UCSD-AML1 (cell line): ENCODE measurements around the gene CC2D1B.

ENCODE experiments used
- DNase-seq: peaks from one replicate; lab custom pipeline; 2025; ENCODE audit not compliant: unreplicated experiment; lab: John Stamatoyannopoulos, UW

Gene CC2D1B

DNA sequence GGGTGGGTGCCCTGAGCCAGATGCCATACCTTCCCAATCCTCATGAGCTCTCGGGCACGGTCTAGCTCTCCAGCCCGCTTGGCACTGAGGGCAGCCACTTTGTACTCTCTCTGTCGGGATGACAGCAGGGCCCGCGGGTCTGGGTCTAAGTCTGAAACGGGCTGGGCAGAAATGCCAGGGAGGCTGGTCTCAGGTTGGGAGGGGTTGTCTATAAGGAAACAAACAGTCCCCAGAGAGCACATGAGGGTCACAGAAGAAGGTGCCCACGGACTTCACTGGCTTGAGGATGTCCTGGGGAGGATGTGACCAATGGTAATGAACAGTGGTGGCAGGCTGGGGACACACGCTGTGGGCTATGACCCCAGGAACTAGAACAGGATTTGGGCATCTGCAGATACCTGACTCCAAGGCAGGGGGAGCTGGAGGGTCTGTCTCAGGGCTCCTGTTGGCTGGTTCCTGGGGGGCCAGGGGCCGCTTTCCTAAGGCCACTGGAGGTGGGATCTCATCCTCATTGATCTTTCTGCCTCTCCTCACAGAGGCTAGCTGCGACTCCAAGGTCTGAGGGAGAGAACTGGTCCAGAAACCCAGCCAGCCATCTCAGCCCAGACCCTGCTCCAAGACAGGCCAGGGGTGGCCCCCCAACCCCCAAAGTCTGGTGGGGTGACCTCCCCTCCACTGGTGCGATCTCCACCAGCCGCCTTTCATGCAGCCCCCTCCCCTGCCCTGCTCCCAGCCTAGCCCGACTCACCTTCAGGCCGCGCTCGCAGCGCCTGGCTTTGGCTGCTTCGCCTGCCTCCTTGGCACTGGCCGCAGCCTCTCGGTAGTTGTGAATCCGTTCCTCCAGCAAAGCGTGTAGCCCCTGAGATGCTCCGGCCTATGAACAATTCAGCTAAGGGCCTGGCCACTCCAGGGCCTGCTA lies 6.1 kb downstream of the CC2D1B start:
- no peak for DNase-seq

DNA sequence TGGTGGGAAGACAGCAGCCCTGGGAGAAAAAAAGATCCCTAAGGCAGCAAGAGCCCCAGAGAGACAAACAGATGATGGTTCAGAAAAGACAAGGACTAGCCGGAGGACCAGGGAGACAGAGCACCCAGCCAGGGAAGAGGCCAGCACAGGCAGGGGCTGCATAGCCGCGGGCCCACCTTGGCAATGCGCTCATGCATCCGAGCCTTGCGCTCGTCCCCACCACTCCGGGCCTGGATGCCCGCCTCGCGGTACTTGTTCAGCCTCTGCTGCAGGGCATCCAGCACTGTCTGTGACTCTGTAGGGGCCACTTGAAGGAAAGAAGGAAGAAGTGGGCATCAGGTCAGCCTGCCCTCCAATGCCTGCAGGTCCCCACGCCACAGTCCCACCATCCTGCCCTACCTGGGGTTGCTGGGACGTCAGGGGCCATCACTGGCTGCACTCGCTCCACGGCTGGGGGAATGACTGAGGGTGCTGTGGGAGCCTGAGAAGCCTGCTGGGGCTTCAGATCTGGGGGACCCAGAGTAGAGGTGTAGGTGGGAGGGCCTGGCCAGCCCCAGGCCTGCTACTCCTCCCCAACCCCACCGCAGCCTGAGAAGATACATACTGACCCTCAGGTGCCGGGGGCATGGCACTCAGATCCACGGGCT lies 7.0 kb downstream of the CC2D1B start:
- DNase-seq, result no peak

DNA sequence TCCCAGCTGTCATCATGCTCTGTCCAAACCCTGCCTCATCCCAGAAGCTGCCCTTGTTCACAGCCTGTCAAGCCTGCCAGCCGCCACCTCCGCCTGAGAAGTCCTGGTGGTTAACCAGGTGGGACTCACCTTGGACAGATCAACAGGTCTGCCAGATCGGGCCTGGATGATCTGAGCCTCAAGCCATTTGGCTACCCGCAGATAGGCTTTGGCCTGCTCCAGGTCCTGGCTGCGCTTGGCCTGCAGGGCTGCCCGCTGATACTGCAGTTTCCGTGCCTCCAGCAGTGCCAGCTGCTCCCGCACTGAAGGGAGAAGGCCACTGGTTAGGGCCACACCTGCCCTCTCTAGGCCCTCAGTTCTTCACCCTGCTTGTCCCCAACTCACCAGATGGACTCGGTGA lies 8.6 kb downstream of the CC2D1B start:
- no peak for DNase-seq

DNA sequence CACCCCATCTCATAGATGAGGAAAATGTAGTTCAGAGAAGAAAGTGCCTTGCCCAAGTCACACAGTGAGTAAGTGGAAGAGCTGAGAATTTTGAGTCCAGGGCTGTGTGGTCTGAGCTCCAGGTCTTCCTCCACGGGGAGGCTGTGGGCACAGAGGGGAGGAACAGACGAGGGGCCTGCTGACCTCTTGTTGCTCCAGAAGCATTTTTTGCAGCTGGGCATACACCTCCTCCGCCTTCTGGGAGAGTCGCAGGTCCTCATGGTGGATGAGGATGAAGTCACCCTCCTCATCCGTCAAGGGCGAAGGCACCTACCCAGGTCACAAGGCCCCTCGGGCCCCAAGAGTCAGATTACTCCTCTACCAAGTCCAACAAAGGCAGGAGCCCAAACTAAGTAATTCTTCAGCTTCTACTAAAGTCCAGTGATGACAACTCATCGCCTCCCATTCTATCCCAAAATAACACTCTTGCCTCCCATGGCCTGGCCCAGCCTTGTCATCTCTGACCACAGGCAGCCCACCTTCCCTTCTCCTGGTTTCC lies 9.1 kb downstream of the CC2D1B start:
- DNase-seq, result no peak

DNA sequence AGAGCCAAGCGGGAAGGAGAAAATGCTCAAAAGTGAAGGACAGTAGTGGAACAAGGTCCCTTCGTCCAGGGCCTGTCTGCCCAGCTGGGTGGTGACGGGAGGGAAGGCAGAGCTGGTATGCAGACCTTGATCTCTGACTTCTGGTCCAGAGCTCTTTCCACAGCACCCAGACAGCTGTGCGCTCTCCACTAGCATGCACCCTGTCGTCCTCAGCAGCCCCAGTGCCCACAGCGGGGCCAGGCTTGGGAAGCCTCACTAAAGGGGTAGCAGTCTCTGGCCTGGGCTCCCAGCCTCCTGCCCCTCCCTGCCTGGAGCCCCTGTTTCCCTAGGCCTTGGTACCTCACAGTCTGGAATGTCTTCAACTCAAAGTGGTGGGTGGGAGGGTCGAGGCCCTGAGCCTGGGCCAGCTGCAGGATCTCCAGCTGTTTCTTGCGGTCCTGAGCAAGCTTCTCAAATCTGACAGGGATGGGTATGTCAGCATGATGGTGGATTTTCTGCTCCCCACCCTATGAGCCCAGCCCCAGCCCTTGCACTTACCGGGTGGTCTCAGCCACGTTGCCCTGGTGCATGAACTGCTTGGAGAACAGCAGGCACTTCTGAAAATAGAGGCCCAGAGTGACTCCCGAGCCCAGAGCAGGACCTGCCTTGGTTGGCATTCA lies 10.0 kb downstream of the CC2D1B start:
- no peak for DNase-seq

DNA sequence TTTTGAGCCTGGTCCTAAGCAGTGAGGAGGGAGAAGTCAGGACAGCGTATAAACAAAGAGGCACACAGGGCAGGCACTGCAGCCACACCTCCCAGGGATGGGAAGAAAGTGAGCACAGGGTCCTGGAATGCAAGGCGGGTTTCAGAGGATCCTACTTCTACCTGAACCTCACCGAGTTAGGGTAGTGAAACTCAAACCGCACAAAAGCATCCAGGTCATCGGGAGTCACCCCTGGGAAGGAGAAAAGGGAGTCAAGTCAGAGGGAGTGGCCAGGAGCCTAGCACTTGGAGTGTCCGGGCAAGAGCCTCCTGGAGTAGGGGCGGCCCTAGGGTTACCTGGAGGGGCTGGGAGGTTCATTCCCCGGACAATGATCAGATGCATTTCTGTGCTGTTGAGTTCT lies 10.6 kb downstream of the CC2D1B start:
- DNase-seq, result no peak

DNA sequence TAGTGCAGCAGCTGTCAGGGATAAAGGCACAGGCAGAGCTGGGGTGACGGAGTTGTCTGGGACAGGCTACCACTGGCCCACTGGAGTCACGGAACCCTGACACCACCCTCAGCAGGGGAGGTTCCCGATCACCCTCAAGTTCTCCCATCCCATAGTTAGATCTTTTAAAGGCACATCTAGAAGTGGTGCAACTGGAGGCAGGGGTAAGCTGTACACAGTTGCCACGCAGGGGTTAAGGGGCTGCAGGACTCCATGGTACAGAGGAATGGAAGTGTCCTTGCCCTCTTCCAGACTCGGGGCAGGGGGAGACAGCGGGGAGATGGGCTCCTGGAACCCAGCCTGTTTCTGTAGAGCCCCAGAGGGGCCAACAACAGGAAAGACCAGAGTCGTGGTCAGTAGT lies 13.3 kb downstream of the CC2D1B start:
- DNase-seq, result no peak

DNA sequence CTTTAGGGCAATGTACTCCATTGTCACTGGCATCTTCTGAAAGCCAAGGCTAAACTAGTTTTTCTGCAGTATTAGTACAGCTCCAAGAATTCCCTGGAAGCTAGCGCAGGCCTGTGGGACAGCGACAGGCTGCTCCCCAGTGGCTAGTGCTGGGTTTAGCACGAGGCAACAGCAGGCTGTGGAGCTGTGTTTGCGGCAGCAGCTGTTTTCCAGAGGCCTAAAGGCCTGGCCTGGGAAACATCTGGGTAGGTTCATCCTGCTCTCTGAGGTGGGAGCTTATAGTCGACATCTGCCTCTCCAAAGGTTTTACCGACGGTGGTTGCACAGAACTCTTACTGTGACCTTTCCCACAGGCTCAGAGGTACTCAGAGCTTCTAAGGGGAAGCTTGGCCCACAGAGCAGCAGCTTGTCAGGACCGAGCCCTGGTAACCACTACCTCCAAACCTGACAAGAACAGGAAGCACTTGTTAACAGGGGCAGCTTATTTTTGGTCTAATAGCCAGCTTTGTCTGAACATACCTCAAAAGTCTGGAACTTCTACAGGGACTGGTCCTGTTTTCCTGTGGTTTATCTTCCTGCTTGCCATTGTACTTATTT lies 17.2 kb downstream of the CC2D1B start:
- DNase-seq, result peak; percentile 71

DNA sequence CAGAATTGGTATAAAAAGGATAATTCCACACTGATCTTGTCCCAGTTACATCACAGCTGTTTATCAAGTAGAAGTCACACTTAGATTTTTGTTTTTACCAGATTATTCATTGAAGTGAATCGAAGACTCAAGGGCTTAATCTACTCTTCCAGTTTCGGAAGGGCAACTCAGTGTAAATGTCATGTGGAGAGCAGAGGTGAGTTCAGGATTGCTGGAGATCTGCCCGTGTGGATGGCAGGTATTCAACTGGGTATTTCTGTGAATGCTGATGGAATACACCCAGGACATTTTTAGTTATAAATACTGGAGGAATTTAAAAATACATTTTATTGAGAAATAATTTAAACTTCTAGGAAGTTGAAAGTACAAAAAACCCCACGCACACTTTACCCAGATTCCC lies 19.4 kb downstream of the CC2D1B start:
- DNase-seq, result no peak

DNA sequence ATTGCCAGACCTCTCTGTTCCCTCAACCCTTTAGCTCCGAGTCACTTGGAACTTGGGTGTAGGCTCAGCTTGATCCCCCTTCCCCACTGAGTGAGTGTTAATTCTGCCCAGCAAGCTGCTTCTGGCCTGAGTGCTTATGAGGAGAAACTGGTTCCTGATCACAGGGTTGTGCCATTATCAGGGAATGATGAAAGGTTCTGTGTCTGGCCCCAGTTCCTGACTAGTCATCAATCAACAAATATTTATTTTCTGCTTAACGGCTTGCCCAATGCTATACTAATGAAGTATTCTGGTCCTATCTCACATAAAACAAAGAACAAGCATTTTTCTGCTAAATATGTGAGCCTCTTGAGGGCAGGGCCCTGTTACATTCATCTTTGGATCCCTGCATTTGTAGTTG lies 20.8 kb downstream of the CC2D1B start:
- no peak for DNase-seq

DNA sequence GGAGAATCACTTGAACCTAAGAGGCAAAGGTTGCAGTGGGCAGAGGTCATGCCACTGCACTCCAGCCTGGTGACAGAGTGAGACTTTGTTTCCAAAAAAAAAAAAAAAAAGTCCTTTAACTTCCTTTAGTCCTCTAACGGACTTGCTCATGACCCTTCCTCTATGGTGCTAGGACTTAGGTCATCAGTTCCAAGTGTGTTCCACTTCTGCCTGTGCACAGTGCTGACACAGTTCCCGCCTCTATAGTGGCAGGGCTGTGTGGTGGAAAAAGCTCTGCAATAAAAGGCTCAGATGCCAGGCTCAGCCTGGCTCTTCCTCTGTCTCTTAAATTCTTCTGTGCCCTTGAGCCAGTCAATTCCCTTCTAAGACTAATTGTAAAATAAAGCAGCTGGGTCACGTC lies 22.0 kb downstream of the CC2D1B start:
- DNase-seq, result no peak

DNA sequence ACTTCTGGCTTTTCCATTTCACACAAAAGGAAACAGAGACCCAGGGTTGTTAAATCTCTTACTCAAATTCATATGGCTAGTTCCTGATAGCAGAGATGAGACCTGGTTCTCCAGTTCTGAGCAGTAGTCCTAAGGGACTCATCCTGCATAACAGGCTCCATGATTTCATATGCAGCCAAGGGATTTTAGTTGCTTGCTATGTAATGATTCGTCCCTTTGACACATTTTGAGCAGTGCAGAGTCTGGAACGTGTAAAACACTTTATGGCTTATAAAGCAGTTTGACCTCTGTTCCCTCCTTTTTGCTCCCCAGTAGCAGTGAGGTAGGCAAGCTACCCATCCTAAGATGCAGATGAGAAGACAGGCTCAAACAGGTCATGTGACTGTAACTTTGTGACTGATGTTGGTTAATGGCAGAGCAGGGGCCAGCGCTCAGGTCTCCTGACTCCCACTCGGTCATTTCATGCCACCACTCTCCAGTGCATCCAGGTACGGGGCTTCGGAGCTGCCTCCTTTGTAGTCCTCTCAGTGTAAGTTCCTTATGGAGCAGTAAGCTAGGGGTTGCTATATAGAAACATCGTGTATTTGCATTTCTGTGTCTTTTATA lies 24.2 kb downstream of the CC2D1B start:
- no peak for DNase-seq

DNA sequence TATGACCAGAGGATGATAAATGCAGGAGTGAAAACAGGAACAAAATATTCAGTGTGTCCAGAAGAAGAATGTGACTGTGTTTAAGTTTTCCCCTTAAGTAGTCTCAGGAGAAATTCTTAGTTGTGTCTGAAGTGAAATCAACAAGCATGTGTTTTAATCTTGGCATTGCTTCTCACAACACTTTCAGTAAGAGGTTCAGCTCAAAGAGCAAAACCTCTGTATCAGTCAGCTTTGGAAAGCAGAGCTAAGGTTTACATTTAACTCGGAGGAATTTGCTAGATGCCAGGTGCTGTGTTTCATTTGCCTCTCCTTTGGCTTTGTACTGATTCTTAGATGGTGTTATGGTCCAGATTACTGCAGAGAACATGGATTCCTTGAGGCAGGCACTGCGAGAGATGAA lies 28.6 kb downstream of the CC2D1B start:
- DNase-seq, result no peak

DNA sequence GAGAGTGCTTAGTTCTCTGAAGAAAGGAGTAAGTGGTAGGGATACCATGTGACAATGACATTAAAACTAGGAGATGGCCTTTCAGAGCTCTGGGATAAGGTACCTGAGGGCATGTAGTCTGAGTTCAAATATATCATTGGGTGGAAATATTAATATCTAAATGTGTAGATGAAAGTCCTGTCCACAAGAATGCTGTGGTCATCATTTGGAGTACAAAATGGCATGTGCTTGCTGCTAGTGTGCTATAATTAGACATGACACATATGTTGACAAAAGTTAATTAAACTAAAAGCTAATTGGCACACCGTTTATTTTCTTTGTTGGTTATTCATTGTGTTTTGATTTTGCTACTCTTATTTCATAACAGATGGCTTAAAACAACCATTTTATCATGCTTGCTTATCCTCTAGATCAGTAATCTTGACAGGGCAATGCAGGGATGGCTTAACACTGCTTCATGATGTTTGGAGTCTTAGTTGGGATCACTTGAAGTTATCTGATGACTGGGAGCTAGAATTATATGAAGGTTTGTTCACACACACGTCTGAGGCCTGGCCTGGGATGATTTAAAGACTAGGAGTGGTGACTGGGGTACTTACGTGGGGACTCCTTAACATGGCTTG lies 31.0 kb downstream of the CC2D1B start:
- no peak for DNase-seq

DNA sequence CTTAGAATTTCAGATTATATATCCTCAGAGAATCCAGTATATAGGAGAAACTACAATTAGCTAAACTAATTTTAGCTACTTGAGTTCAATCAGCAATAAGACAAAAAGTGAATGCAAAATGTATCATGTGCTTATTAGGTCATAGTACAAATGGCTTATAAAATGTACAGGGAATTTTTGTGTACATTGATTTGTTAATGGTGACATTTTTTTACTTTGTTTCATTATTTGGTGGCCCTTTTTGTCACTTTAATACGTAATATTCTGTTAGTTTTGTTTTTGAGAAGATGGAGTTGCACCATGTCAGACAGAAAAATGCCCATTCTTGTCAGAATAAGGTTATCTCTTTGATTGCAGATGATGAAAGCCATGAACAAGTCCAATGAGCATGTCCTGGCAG lies 33.6 kb downstream of the CC2D1B start:
- no peak for DNase-seq

DNA sequence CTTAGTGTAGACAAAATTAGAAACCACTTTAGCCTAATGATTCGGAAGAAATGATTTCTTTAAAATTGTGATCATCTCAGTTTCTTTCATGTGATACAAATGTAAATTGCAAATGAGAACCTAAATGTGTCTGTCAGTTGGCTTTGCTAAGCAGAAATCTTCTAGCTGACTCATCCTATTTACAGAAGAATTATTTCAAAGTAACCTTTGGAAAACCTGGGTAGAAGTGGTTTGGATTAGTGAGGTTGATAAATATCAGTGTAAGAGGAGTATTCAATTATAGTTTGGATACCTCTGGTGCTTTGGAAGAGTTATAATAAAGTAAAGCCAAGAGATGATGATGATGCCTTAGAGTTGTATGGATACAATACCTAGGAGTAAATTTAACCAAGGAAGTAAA lies 37.4 kb downstream of the CC2D1B start:
- no peak for DNase-seq

DNA sequence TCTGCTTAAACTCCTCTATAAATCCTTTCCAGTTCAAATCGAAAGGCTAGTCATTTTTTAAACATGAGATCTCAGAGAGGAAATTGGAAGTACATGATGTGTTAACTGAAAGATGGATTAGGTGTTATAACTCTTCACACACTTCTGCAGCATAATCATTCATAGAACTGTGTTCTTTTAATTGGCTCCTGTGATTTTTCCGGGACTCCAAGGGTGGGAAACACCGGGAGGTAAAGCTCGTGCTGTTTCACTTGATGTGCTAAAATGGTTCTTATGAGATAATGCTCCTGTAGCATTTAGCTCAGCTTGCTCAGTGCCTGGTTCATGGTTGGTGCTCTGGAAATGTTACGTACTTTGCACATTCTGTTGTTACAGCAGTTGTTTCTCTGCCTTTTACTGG lies 40.2 kb downstream of the CC2D1B start:
- no peak for DNase-seq

DNA sequence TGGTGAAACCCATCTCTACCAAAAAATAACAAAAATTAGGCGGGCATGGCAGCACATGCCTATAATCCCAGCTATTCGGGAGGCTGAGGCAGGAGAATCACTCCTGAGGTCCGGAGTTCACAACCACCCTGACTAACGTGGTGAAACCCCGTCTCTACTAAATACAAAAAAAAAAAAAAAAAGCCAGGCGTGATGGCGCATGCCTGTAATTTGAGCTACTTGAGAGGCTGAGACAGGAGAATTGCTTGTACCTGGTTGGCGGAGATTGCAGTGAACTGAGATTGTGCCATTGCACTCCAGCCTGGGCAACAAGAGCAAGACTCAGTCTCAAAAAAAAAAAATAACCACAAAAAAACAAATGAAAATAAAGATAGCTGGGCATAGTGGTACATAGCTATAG lies 42.3 kb downstream of the CC2D1B start:
- DNase-seq, result no peak

DNA sequence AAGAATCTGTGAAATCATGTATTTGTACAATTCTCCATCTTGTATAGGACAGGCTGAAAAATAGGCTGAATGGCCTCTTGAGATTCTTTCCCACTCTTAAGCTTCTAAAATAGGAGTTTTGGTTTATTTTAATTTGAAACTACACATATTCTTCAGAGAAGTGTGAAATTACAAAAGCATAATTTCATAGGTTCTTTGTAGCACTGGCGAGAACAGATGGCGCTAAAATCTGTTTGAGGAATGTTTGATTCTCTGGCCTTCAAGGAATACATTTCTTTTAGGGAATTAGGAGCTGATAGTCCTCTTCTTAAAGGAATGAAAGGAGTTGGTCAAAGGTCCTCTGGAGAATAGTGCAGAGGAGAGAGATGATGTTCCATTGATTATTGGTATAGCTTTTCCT lies 44.9 kb downstream of the CC2D1B start:
- no peak for DNase-seq

DNA sequence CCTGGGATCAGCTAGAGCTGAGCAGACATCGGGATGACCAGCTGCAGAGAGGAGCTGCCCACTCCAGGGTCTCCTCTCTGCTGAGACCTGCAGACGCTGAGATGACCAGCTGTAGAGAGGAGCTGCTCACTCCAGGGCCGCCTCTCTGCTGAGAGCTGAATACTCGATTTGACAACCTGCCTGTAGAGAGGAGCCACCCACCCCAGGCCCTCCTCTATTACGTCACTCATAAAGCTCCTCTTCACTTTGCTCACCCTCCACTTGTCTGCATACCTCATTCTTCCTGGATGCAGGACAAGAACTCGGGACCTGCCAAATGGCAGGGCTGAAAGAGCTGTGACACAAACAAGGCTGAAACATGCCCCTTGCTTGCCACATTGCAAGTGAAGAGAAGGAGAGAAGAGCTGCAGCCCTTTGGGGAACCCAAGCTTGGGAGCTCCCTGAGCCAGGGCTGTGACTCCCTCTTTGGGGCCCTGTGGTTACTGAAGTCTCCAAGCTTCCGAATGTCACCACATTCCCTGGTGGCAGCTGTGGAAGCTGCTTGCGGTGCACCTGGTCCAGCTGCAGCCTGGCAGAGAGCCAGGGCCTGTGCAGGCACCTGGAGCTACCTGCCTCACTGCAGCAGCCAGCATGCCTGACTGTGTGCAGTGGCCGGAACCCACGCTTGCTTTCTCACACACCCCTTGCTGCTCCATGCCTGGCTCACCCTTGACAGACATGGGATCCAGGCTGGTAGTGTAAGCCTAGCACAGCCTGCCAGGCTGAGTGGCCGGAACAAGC lies 59.6 kb downstream of the CC2D1B start:
- DNase-seq, result no peak
